Measurements from ENCODE around the gene TOM1L1.

Gene TOM1L1, protein sequence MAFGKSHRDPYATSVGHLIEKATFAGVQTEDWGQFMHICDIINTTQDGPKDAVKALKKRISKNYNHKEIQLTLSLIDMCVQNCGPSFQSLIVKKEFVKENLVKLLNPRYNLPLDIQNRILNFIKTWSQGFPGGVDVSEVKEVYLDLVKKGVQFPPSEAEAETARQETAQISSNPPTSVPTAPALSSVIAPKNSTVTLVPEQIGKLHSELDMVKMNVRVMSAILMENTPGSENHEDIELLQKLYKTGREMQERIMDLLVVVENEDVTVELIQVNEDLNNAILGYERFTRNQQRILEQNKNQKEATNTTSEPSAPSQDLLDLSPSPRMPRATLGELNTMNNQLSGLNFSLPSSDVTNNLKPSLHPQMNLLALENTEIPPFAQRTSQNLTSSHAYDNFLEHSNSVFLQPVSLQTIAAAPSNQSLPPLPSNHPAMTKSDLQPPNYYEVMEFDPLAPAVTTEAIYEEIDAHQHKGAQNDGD

DNA sequence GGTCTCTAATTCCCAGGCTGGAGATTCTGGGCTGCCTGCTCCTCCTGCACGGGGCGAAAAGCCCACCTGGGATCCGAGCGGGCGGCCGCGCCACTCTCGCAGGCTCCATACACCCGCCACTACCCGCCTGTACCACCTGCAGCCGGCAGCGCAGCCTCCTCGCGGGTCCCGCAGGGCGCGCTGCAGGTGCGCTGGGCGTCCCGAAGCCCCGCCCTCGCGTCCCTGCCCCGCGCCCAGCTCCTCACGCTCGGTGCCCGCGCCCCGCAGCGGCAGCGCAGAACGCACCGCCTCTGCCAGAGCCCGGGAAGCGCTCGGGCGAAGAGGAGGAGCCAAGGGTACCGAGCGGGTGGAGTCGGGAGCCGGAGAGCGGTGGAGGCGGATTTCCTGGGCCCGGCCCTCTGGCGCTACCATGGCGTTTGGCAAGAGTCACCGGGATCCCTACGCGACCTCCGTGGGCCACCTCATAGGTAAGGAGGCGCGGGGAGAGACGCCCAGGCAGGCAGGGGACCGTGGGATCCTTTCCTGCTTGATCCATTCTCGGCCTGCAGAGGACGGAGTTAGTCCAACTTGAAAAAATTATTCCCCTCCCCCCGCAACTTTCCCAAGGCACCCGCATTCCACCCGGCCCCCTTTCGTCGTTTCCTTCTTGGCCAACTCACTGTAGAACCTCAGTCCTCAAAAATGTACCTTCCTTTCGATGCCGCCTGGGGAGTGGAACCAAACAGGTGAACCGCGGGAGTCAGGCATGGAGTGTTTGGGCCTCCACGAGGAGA lies at the start of gene TOM1L1:
Gene TOM1L1, plus strand, starts transcription at position 396 of the 773 bp plus-strand sequence. Its CDS starts 14 bp downstream, at position 410.
- POLR2A ChIA-PET: no interaction called here

DNA sequence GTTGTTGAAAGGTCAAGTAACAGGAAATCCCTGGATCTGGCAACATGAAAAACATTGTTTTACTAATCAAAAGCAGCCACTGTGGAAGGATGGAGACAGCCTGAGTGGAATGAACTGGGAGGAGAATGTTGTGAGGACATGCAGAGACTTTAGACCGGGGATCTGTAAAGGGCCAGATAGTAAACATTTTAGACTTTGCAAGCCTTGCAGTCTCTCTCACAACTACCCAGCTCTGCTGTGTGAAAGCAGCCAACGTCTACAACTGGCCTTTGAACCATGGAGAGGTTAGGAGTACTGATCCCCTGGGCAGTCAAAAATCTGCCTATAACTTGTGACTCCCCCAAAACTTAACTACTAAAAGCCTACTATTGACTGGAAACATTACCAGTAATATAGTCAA lies 41.5 kb upstream of the TOM1L1 start:
- no peak for DNase-seq (ENCODE audit: extremely low spot score)
- TF ChIP-seq, protein P1, sequence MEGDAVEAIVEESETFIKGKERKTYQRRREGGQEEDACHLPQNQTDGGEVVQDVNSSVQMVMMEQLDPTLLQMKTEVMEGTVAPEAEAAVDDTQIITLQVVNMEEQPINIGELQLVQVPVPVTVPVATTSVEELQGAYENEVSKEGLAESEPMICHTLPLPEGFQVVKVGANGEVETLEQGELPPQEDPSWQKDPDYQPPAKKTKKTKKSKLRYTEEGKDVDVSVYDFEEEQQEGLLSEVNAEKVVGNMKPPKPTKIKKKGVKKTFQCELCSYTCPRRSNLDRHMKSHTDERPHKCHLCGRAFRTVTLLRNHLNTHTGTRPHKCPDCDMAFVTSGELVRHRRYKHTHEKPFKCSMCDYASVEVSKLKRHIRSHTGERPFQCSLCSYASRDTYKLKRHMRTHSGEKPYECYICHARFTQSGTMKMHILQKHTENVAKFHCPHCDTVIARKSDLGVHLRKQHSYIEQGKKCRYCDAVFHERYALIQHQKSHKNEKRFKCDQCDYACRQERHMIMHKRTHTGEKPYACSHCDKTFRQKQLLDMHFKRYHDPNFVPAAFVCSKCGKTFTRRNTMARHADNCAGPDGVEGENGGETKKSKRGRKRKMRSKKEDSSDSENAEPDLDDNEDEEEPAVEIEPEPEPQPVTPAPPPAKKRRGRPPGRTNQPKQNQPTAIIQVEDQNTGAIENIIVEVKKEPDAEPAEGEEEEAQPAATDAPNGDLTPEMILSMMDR (IDR thresholded peaks at IDR 0.05; ENCODE audit: control extremely low read depth, extremely low read depth, low read depth, missing control alignments): no peak
- CTCF ChIA-PET: no interaction called here
- POLR2A ChIA-PET: no interaction called here

More for the DNA sequence above, at the start of gene TOM1L1:
- TF ChIP-seq, protein P1 (IDR thresholded peaks at IDR 0.05; ENCODE audit: control extremely low read depth, extremely low read depth, low read depth, missing control alignments): no peak
- peak; percentile 24 for DNase-seq (ENCODE audit: extremely low spot score)
- CTCF ChIA-PET: no interaction called here

DNA sequence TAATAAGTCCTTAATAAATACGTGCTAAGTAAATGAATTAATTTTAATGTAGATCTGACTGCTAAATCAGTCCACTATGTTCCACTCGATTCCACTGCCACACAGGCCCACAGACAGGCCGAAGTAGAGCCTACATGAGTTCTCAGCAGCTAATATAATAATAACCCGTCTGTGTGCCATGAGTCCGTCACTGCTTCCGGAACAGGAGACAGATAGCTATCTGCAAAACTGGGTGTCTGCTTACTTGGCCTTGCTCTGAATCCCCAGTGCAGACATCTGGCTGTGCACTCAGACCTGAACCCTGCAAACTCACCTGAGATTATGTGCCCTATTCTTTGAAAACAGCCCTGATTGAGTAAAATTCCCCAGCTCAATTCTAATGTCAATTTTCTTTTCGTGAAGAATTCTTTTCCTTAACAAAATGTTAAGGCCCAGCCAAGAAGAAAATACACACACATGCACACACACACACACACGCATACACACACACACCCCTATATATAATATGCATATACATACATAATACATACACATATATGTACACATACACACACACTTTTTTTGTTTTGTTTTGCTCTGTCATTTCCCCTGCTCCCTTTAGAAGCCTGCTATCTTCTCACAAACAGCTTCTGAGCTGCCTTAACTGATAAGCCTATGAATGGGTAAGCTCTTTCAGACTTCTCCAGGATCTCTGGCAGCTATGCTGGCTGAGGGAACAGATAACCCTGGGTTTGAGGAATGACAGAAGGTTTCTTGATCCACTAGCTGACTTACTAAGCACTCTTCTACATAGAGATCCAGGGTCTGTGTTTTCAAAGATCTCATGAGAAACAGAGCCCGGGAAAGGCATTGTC lies 39.8 kb upstream of the TOM1L1 start:
- ChIA-PET POLR2A (no interaction called here), CTCF (interaction anchor here (0.8 kb wide), 1 partner anchor 50 kb away, joined by 3 read pairs; no protein-coding TSS in a partner anchor)
- TF ChIP-seq, protein P1 (IDR thresholded peaks at IDR 0.05; ENCODE audit: control extremely low read depth, extremely low read depth, low read depth, missing control alignments): no peak
- DNase-seq (ENCODE audit: extremely low spot score): no peak

DNA sequence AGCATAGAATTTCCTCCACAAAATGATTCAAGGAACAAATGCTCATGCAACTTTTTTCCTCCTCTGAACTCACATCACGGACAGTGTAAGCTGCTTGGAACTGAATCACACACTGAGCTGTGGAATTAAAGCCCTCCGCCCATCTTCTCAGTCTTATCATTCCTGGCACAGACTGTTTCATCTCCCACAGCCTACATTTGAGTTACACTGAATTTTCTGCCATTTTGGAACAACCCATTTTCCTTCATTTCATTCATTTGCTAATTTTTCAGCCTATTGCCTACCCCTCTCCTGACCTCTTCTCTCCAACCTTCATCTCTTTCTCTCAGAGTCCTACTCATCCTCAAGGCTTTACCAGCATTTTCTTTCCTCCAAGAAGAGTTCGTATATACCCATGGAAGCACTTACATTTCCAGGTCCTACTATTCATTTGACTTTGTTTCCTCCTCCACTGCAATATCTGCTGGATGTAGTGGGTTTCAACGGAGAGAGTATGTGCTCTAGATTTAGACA lies 39.1 kb upstream of the TOM1L1 start:
- no peak for DNase-seq (ENCODE audit: extremely low spot score)
- ChIA-PET CTCF (no interaction called here), POLR2A (no interaction called here)
- TF ChIP-seq, protein P1 (IDR thresholded peaks at IDR 0.05; ENCODE audit: control extremely low read depth, extremely low read depth, low read depth, missing control alignments): no peak

DNA sequence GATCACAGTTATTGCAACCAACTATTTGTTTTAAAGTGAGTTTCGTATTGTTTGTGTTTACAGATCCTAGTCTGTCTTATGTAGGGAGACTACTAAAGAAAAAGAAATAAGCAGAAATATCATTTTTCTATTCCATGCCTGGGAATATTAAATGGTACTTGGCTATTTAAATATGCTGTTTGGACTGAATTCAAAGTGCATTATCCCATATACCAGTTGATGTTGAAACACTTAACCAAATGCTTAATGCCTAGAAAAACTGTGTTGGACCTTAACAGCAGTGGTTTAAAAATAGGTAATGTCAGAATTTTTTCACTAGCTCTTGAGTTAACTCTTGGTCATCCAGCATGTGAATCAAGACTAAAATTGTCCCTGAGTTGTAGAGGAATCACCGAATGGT lies 37.5 kb upstream of the TOM1L1 start:
- POLR2A ChIA-PET: no interaction called here
- CTCF ChIA-PET: no interaction called here
- TF ChIP-seq, protein P1 (IDR thresholded peaks at IDR 0.05; ENCODE audit: control extremely low read depth, extremely low read depth, low read depth, missing control alignments): no peak
- DNase-seq (ENCODE audit: extremely low spot score): no peak

DNA sequence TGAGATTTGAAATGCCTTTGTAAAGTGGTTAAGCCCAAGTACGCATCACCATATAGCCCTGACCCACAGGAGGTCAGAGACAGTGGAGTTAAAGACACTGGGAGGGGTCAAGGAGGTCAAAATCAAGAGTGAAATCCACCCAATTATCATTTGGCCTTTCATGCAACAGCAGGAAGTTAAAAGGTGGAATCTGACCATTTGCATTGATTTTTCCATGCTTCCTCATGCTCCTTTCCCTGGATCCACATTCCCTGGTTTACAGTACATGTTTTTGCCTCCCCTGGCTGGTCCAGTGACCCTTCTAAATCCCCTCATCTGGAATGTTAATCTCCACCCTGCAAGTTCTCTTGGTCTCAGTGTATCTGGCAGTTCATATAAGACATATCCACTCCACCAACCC lies 36.6 kb upstream of the TOM1L1 start:
- ChIA-PET CTCF (no interaction called here), POLR2A (no interaction called here)
- DNase-seq (ENCODE audit: extremely low spot score): no peak
- TF ChIP-seq, protein P1 (IDR thresholded peaks at IDR 0.05; ENCODE audit: control extremely low read depth, extremely low read depth, low read depth, missing control alignments): no peak

Data from GM10248 (cell line).